ENCODE data around the gene RAB1B.

Gene RAB1B

GRCh38 chr11:66228521-66228920 lies 39.9 kb upstream of the RAB1B start:
- DNase-seq (ENCODE audit: low read depth in 1 of 2, low spot score in 1 of 2) = peak in 1 of 2 experiments; percentile 51
- TF ChIP-seq JUND (IDR thresholded peaks at IDR 0.05; ENCODE audit: low read depth) = no peak
- in situ Hi-C loops (cut with HindIII; ENCODE audit: low pct_unique_long_range_greater_than_20kb, low sequenced_read_pairs) = no loop called here

GRCh38 chr11:66230156-66230555 lies 38.3 kb upstream of the RAB1B start:
- no peak for TF ChIP-seq JUND (IDR thresholded peaks at IDR 0.05; ENCODE audit: low read depth)
- in situ Hi-C loops (cut with HindIII; ENCODE audit: low pct_unique_long_range_greater_than_20kb, low sequenced_read_pairs) = no loop called here
- DNase-seq (ENCODE audit: low read depth in 1 of 2, low spot score in 1 of 2) = no peak

- in situ Hi-C loops (cut with HindIII; ENCODE audit: low pct_unique_long_range_greater_than_20kb, low sequenced_read_pairs) = no loop called here
- DNase-seq (ENCODE audit: low read depth in 1 of 2, low spot score in 1 of 2) = no peak
- TF ChIP-seq JUND (IDR thresholded peaks at IDR 0.05; ENCODE audit: low read depth) = no peak
Measured at GRCh38 chr11:66230978-66231377, 37.5 kb upstream of the RAB1B start.

GRCh38 chr11:66231561-66231960 lies 36.9 kb upstream of the RAB1B start:
- TF ChIP-seq JUND (IDR thresholded peaks at IDR 0.05; ENCODE audit: low read depth) = no peak
- no peak for DNase-seq (ENCODE audit: low read depth in 1 of 2, low spot score in 1 of 2)
- in situ Hi-C loops (cut with HindIII; ENCODE audit: low pct_unique_long_range_greater_than_20kb, low sequenced_read_pairs) = no loop called here

- in situ Hi-C loops (cut with HindIII; ENCODE audit: low pct_unique_long_range_greater_than_20kb, low sequenced_read_pairs) = no loop called here
Measured at GRCh38 chr11:66232769-66233168, 35.7 kb upstream of the RAB1B start.

GRCh38 chr11:66233301-66233700 lies 35.1 kb upstream of the RAB1B start:
- in situ Hi-C loops (cut with HindIII; ENCODE audit: low pct_unique_long_range_greater_than_20kb, low sequenced_read_pairs) = no loop called here
- DNase-seq (ENCODE audit: low read depth in 1 of 2, low spot score in 1 of 2) = no peak
- no peak for TF ChIP-seq JUND (IDR thresholded peaks at IDR 0.05; ENCODE audit: low read depth)

More at GRCh38 chr11:66232769-66233168, 35.7 kb upstream of the RAB1B start:
- no peak for TF ChIP-seq JUND (IDR thresholded peaks at IDR 0.05; ENCODE audit: low read depth)
- DNase-seq (ENCODE audit: low read depth in 1 of 2, low spot score in 1 of 2) = no peak

- DNase-seq (ENCODE audit: low read depth in 1 of 2, low spot score in 1 of 2) = no peak
- no peak for TF ChIP-seq JUND (IDR thresholded peaks at IDR 0.05; ENCODE audit: low read depth)
- in situ Hi-C loops (cut with HindIII; ENCODE audit: low pct_unique_long_range_greater_than_20kb, low sequenced_read_pairs) = no loop called here
Measured at GRCh38 chr11:66235141-66235540, 33.3 kb upstream of the RAB1B start.

GRCh38 chr11:66237867-66238266 lies 30.6 kb upstream of the RAB1B start:
- in situ Hi-C loops (cut with HindIII; ENCODE audit: low pct_unique_long_range_greater_than_20kb, low sequenced_read_pairs) = no loop called here
- TF ChIP-seq JUND (IDR thresholded peaks at IDR 0.05; ENCODE audit: low read depth) = no peak

GRCh38 chr11:66238786-66239413 lies 29.5 kb upstream of the RAB1B start:
- DNase-seq (ENCODE audit: low read depth in 1 of 2, low spot score in 1 of 2) = no peak
- TF ChIP-seq JUND (IDR thresholded peaks at IDR 0.05; ENCODE audit: low read depth) = no peak

More at GRCh38 chr11:66237867-66238266, 30.6 kb upstream of the RAB1B start:
- peak in 1 of 2 experiments; percentile 20 for DNase-seq (ENCODE audit: low read depth in 1 of 2, low spot score in 1 of 2)

GRCh38 chr11:66239511-66239910 lies 28.9 kb upstream of the RAB1B start:
- TF ChIP-seq JUND (IDR thresholded peaks at IDR 0.05; ENCODE audit: low read depth) = no peak
- in situ Hi-C loops (cut with HindIII; ENCODE audit: low pct_unique_long_range_greater_than_20kb, low sequenced_read_pairs) = no loop called here
- DNase-seq (ENCODE audit: low read depth in 1 of 2, low spot score in 1 of 2) = no peak

More at GRCh38 chr11:66238786-66239413, 29.5 kb upstream of the RAB1B start:
- in situ Hi-C loops (cut with HindIII; ENCODE audit: low pct_unique_long_range_greater_than_20kb, low sequenced_read_pairs) = no loop called here

- TF ChIP-seq JUND (IDR thresholded peaks at IDR 0.05; ENCODE audit: low read depth) = no peak
- DNase-seq (ENCODE audit: low read depth in 1 of 2, low spot score in 1 of 2) = no peak
- in situ Hi-C loops (cut with HindIII; ENCODE audit: low pct_unique_long_range_greater_than_20kb, low sequenced_read_pairs) = no loop called here
Measured at GRCh38 chr11:66239998-66240780, 28.2 kb upstream of the RAB1B start.

- no peak for TF ChIP-seq JUND (IDR thresholded peaks at IDR 0.05; ENCODE audit: low read depth)
- DNase-seq (ENCODE audit: low read depth in 1 of 2, low spot score in 1 of 2) = no peak
- in situ Hi-C loops (cut with HindIII; ENCODE audit: low pct_unique_long_range_greater_than_20kb, low sequenced_read_pairs) = no loop called here
Measured at GRCh38 chr11:66240781-66241136, 27.7 kb upstream of the RAB1B start.

- in situ Hi-C loops (cut with HindIII; ENCODE audit: low pct_unique_long_range_greater_than_20kb, low sequenced_read_pairs) = no loop called here
- no peak for TF ChIP-seq JUND (IDR thresholded peaks at IDR 0.05; ENCODE audit: low read depth)
- DNase-seq (ENCODE audit: low read depth in 1 of 2, low spot score in 1 of 2) = no peak
Measured at GRCh38 chr11:66242095-66242765, 26.2 kb upstream of the RAB1B start.
